H1 (cell line): ENCODE results near the gene ARHGAP26. TPM values are rescaled to one million over a fixed set of nuclear protein-coding genes. Genes with fewer than 3 reads are reported as not detected.

Experiments used
- BRCA1 ChIP-seq: IDR thresholded peaks from 2 replicates; pipeline ENCODE4 v1.6.1; 2012; ENCODE audit warnings: low read depth, low read length, improper control_type of control experiment
- CEBPB ChIP-seq: IDR thresholded peaks from 2 replicates; pipeline ENCODE4 v1.6.1; 2012; ENCODE audit warnings: low read depth, low read length
- CHD1 ChIP-seq: IDR thresholded peaks from 2 replicates; pipeline ENCODE4 v1.6.1; 2012; ENCODE audit warnings: low read depth, low read length, improper control_type of control experiment
- CTBP2 ChIP-seq: IDR thresholded peaks from 2 replicates; pipeline ENCODE4 v1.7.0; 2011; ENCODE audit warnings: borderline replicate concordance, mild to moderate bottlenecking, moderate library complexity, mixed read lengths, low read length; ENCODE audit not compliant: insufficient read depth, insufficient read length
- FOSL1 ChIP-seq: IDR thresholded peaks from 2 replicates; pipeline ENCODE4 v1.6.1; 2011; ENCODE audit warnings: mild to moderate bottlenecking, low read depth, low read length, moderate library complexity; ENCODE audit not compliant: insufficient read depth
- GABPA ChIP-seq: IDR thresholded peaks from 2 replicates; pipeline ENCODE4 v1.6.1; 2011; ENCODE audit warnings: mild to moderate bottlenecking, low read length, moderate library complexity, borderline replicate concordance; ENCODE audit not compliant: insufficient read depth
- NANOG ChIP-seq: IDR thresholded peaks from 2 replicates; pipeline ENCODE4 v1.6.1; 2011; ENCODE audit warnings: low read length, low read depth, mild to moderate bottlenecking, inconsistent platforms; ENCODE audit not compliant: insufficient read depth, poor library complexity, severe bottlenecking
- PHF8 ChIP-seq: fragments of 200-600 bp; sonication (generic); conservative IDR thresholded peaks from 2 replicates; pipeline ENCODE4 v1.7.1; 2012; ENCODE audit warnings: low read depth, mild to moderate bottlenecking, inconsistent platforms, low read length, moderate library complexity
- RAD21 ChIP-seq, 2 experiments: IDR thresholded peaks in 1 of 2; conservative IDR thresholded peaks in 1 of 2; 2 replicates each; pipeline ENCODE4 v1.6.1; 2011; ENCODE audit warnings: low read depth in 2 of 2, low read length in 2 of 2, improper control_type of control experiment in 1 of 2, inconsistent platforms in 1 of 2, mild to moderate bottlenecking in 1 of 2, moderate library complexity in 1 of 2
- RXRA ChIP-seq: IDR thresholded peaks from 2 replicates; pipeline ENCODE4 v1.6.1; 2011; ENCODE audit warnings: low read depth, mild to moderate bottlenecking, low read length, moderate library complexity; ENCODE audit not compliant: insufficient read depth
- SIN3A ChIP-seq, 2 experiments: IDR thresholded peaks in 1 of 2; conservative IDR thresholded peaks in 1 of 2; 2 replicates each; pipeline ENCODE4 v1.6.1; 2011 to 2012; ENCODE audit warnings: low read length in 2 of 2, improper control_type of control experiment in 1 of 2, low read depth in 1 of 2, mild to moderate bottlenecking in 1 of 2
- SIRT6 ChIP-seq: IDR thresholded peaks from one replicate; pipeline ENCODE4 v1.7.1; 2012; ENCODE audit warnings: low read length, inconsistent platforms
- SP4 ChIP-seq: IDR thresholded peaks from 2 replicates; pipeline ENCODE4 v1.6.1; 2012; ENCODE audit warnings: low read length, inconsistent platforms
- TAF7 ChIP-seq: optimal IDR thresholded peaks from 2 replicates; pipeline ENCODE3; 2011; ENCODE audit warnings: low read depth, mild to moderate bottlenecking, inconsistent platforms, low read length, moderate library complexity, borderline replicate concordance
- TBP ChIP-seq: IDR thresholded peaks from 2 replicates; pipeline ENCODE4 v1.6.1; 2011; ENCODE audit warnings: low read depth, low read length, improper control_type of control experiment
- YY1 ChIP-seq: IDR thresholded peaks from 2 replicates; pipeline ENCODE4 v1.6.1; 2011; ENCODE audit warnings: low read depth, mild to moderate bottlenecking, low read length
- polyA plus RNA-seq, 7 experiments: library from polyadenylated mRNA; depleted of rRNA in 3 of 7; stranded (reverse) in 5 of 7; unstranded in 2 of 7; fragments of >200 nt in 5 of 7; fragments of 200-250 nt in 2 of 7; gene quantifications; 1 replicate in 5 of 7; 2 replicates in 1 of 7; 4 replicates in 1 of 7; pipeline versions ENCODE4 v1.2.1 to v1.2.3, GENCODE V29; 2011 to 2013; ENCODE audit warnings: missing spikeins in 2 of 7, mixed read lengths in 2 of 7
- total RNA-seq: library from RNA; stranded (reverse); fragmentation: NEBNext Ultra II Directional; extraction: Animal tissue kit (Norgen Biotek cat#: 25700); gene quantifications from 2 replicates; pipeline ENCODE4 v1.2.1, GENCODE V29; 2021
- TF ChIP-seq, protein P1 (sequence below), 3 experiments: IDR thresholded peaks; 1 replicate in 2 of 3; 2 replicates in 1 of 3; pipeline versions ENCODE4 v1.5.1 to v1.6.1; 2011; ENCODE audit warnings: low read length in 3 of 3, mild to moderate bottlenecking in 3 of 3, inconsistent platforms in 2 of 3, low read depth in 1 of 3, moderate library complexity in 1 of 3; ENCODE audit not compliant: insufficient read depth in 1 of 3; ENCODE audit errors: control extremely low read depth in 1 of 3
- TF ChIP-seq, protein P2 (sequence below): IDR thresholded peaks from 2 replicates; pipeline ENCODE4 v1.6.1; 2012; ENCODE audit warnings: inconsistent platforms
- TF ChIP-seq, protein P3 (sequence below): IDR thresholded peaks from 2 replicates; pipeline ENCODE4 v1.6.1; 2012; ENCODE audit warnings: inconsistent platforms

Gene ARHGAP26
- total and polyA plus RNA-seq, 2 of the 8 experiments (the other 6 are each of a cell fraction or from before 2014, with no cell fraction given), result 7.1 to 24.8 TPM

DNA sequence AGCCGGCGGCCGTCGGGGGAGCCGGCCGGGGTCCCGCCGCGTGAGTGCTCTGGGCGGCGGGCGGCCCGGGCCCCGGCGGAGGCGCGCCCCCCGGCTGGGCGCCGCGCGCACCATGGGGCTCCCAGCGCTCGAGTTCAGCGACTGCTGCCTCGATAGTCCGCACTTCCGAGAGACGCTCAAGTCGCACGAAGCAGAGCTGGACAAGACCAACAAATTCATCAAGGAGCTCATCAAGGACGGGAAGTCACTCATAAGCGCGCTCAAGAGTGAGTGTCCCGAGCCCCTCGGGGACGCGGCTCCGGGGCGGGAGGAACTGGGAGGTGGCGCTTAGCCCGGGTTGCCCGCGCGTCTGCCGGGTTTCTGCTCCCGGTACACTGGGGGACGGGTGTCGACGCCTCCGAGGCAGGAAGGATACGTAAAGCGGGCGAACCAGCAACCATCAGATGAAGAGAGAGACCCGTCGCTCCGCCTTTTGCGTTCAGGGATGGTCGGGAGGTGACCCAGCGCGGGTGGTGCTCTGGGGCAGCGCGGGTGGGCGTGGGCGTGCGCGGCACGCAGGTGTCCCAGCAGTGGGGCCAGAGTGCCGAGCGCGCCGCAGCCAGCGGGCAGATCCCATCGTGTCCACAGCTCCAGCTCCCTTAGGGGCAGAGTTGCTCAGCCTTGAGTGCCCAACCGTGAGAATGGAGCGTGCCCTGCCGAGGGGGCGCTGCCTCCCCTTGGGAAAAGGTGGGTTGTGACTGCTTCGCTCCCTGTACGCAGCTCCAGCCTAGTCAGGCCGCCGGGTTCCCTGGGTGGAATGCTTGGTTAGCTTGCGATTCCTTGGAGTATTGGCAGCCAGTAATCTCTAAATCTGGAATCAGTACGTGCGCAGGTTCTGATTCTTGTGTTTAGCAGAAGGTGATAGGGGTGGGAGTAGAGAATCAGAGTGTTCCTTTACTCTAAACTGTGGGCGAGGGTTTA lies 753 bp downstream of the ARHGAP26 start (continued):
- TF ChIP-seq, protein P1, sequence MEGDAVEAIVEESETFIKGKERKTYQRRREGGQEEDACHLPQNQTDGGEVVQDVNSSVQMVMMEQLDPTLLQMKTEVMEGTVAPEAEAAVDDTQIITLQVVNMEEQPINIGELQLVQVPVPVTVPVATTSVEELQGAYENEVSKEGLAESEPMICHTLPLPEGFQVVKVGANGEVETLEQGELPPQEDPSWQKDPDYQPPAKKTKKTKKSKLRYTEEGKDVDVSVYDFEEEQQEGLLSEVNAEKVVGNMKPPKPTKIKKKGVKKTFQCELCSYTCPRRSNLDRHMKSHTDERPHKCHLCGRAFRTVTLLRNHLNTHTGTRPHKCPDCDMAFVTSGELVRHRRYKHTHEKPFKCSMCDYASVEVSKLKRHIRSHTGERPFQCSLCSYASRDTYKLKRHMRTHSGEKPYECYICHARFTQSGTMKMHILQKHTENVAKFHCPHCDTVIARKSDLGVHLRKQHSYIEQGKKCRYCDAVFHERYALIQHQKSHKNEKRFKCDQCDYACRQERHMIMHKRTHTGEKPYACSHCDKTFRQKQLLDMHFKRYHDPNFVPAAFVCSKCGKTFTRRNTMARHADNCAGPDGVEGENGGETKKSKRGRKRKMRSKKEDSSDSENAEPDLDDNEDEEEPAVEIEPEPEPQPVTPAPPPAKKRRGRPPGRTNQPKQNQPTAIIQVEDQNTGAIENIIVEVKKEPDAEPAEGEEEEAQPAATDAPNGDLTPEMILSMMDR (IDR thresholded peaks at IDR 0.05; ENCODE audit: control extremely low read depth in 1 of 3, insufficient read depth in 1 of 3, low read depth in 1 of 3, low read length in 3 of 3), result peak; percentile 35 to 65 (median 51)
- TF ChIP-seq TAF7, result no peak
- no peak for TF ChIP-seq SP4
- no peak for TF ChIP-seq RXRA
- no peak for TF ChIP-seq YY1
- TF ChIP-seq, protein P2, sequence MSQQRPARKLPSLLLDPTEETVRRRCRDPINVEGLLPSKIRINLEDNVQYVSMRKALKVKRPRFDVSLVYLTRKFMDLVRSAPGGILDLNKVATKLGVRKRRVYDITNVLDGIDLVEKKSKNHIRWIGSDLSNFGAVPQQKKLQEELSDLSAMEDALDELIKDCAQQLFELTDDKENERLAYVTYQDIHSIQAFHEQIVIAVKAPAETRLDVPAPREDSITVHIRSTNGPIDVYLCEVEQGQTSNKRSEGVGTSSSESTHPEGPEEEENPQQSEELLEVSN, result no peak; the same call in 1 of the 2 replicates
- TF ChIP-seq, protein P3, sequence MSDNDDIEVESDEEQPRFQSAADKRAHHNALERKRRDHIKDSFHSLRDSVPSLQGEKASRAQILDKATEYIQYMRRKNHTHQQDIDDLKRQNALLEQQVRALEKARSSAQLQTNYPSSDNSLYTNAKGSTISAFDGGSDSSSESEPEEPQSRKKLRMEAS, result peak; percentile 61
- peak; percentile 33; the same call in 1 of the 2 replicates for TF ChIP-seq PHF8
- TF ChIP-seq CHD1, result no peak
- no peak for TF ChIP-seq GABPA
- TF ChIP-seq SIRT6, result no peak
- no peak for TF ChIP-seq BRCA1
- TF ChIP-seq CEBPB, result no peak
- TF ChIP-seq NANOG, result no peak
- peak; percentile 53 to 57 for TF ChIP-seq RAD21 (IDR thresholded peaks at IDR 0.05 in 1 of 2, conservative IDR thresholded peaks at IDR 0.05 in 1 of 2; ENCODE audit: low read depth in 2 of 2, low read length in 2 of 2)
- TF ChIP-seq CTBP2, result no peak
- TF ChIP-seq SIN3A (conservative IDR thresholded peaks at IDR 0.05 in 1 of 2, IDR thresholded peaks at IDR 0.05 in 1 of 2; ENCODE audit: low read depth in 1 of 2, low read length in 2 of 2), result no peak; a peak in 1 of 4 replicates
- TF ChIP-seq TBP, result peak; percentile 48; the same call in 1 of the 2 replicates
- no peak for TF ChIP-seq FOSL1
